HG02852 (cell line): ENCODE measurements around the gene BRF1.
A peak's percentile ranks its signal among the peaks of the same experiment; 100 is the strongest.

ENCODE experiments used
- ATAC-seq: cut with Tn5 transposase; IDR thresholded peaks from one replicate; pipeline ENCODE4 v1.9.1; 2021; ENCODE audit warnings: mild to moderate bottlenecking, moderate library complexity; ENCODE audit not compliant: unreplicated experiment

Gene BRF1

GRCh38 chr14:105199093-105199492, 101.7 kb downstream of the BRF1 start:
- ATAC-seq, result no peak

GRCh38 chr14:105198588-105198987, 102.2 kb downstream of the BRF1 start:
- ATAC-seq, result no peak

- ATAC-seq, result no peak
These were observed 103.6 kb downstream of the BRF1 start for GRCh38 chr14:105197211-105197641.

GRCh38 chr14:105196265-105196960, 104.4 kb downstream of the BRF1 start:
- no peak for ATAC-seq

GRCh38 chr14:105195522-105196264, 105.1 kb downstream of the BRF1 start:
- no peak for ATAC-seq

GRCh38 chr14:105195051-105195450, 105.8 kb downstream of the BRF1 start:
- no peak for ATAC-seq

- no peak for ATAC-seq
These were observed 106.7 kb downstream of the BRF1 start for GRCh38 chr14:105193916-105194782.

- ATAC-seq, result no peak
These were observed 107.7 kb downstream of the BRF1 start for GRCh38 chr14:105192866-105193731.

- ATAC-seq, result no peak
These were observed 112.8 kb downstream of the BRF1 start for GRCh38 chr14:105187935-105188524.

GRCh38 chr14:105187116-105187515, 113.7 kb downstream of the BRF1 start:
- ATAC-seq, result no peak

- ATAC-seq, result no peak
These were observed 114.8 kb downstream of the BRF1 start for GRCh38 chr14:105185973-105186372.

- ATAC-seq, result no peak
These were observed 115.8 kb downstream of the BRF1 start for GRCh38 chr14:105185001-105185400.

GRCh38 chr14:105184461-105184860, 116.3 kb downstream of the BRF1 start:
- no peak for ATAC-seq

- no peak for ATAC-seq
These were observed 118.3 kb downstream of the BRF1 start for GRCh38 chr14:105182296-105183020.

GRCh38 chr14:105181549-105182295, 119.1 kb downstream of the BRF1 start:
- ATAC-seq, result peak; percentile 18

- ATAC-seq, result peak; percentile 57
These were observed 119.9 kb downstream of the BRF1 start, which contains the start of gene NUDT14 for GRCh38 chr14:105180592-105181548. NUDT14 (minus strand) TSS chr14:105181312; CDS start chr14:105181209, 103 bp downstream.

- no peak for ATAC-seq
These were observed 121.6 kb downstream of the BRF1 start for GRCh38 chr14:105179191-105179590.

- no peak for ATAC-seq
These were observed 122.0 kb downstream of the BRF1 start for GRCh38 chr14:105178868-105179140.
